ENCODE data around the gene CRYZL1. TPM values are rescaled to one million over a fixed set of nuclear protein-coding genes. Genes with fewer than 3 reads are reported as not detected.

CRYZL1 gene
- total and polyA plus RNA-seq, 2 of the 8 experiments (the other 6 are each of a cell fraction or from before 2014, with no cell fraction given): 15.6 to 15.8 TPM

- Histone ChIP-seq H3K27ac (ENCODE audit: low read depth, low read length) (no peak overlapping the region), H3K9ac (replicated peaks in 1 of 4; ENCODE audit: extremely low read depth in 1 of 4, low read depth in 3 of 4, low read length in 3 of 4) (no peak overlapping the region), H3K14ac (ENCODE audit: insufficient read length) (no peak overlapping the region), H3K9me3 (ENCODE audit: insufficient read depth in 2 of 2, low read depth in 1 of 2, low read length in 1 of 2) (no peaks in the 10 kb centered on the region), H4K91ac (replicated peaks; ENCODE audit: insufficient read length, low read length) (no peak overlapping the region), H4K20me1 (replicated peaks in 1 of 2; ENCODE audit: control insufficient read depth in 1 of 2, insufficient read depth in 2 of 2, low read length in 2 of 2) (peaks cover 7 to 20% of the 10 kb centered on the region in 2 experiments), H4K5ac (ENCODE audit: insufficient read length, low read depth, low read length) (no peak overlapping the region), H3K4me1 (replicated peaks in 1 of 4; ENCODE audit: control insufficient read depth in 3 of 4, insufficient read depth in 4 of 4, low read length in 3 of 4) (peaks cover 0 to 11% (median under 1%) of the 10 kb centered on the region in 4 experiments; a peak in 3 of 7 replicates), H3K23ac (ENCODE audit: insufficient read length) (no peak overlapping the region), H3K56ac (replicated peaks; ENCODE audit: insufficient read length, low read depth, low read length) (no peak overlapping the region), H2BK20ac (ENCODE audit: low read length) (no peak overlapping the region), H4K8ac (ENCODE audit: extremely low read depth, insufficient read depth, low read length) (no peak overlapping the region), H2BK15ac (ENCODE audit: low read length) (no peak overlapping the region), H3K79me2 (ENCODE audit: control insufficient read depth in 1 of 2, insufficient read depth in 2 of 2, low read length in 2 of 2) (peaks cover 4 to 99% of the 10 kb centered on the region in 2 experiments), H3K4me2 (ENCODE audit: insufficient read depth in 1 of 2, low read depth in 2 of 2, low read length in 2 of 2) (no peak overlapping the region), H3K36me3 (ENCODE audit: control insufficient read depth in 2 of 4, insufficient read depth in 4 of 4, low read length in 3 of 4) (no peaks in the 10 kb centered on the region), H3K27me3 (replicated peaks in 1 of 4; ENCODE audit: control insufficient read depth in 3 of 4, extremely low read depth in 1 of 4, insufficient read depth in 3 of 4, low read length in 3 of 4) (no peaks in the 10 kb centered on the region), H2BK12ac (ENCODE audit: low read depth, low read length) (no peak overlapping the region), H2AFZ (ENCODE audit: low read length) (no peak overlapping the region), H2BK120ac (replicated peaks; ENCODE audit: low read depth, low read length) (no peak overlapping the region), H3K79me1 (ENCODE audit: low read depth, low read length) (peaks cover 2% of the 10 kb centered on the region; the same call in 1 of the 2 replicates), H2BK5ac (ENCODE audit: low read depth, low read length) (no peak overlapping the region), H3K23me2 (ENCODE audit: low read depth, low read length) (no peaks in the 10 kb centered on the region), H3K4ac (replicated peaks; ENCODE audit: insufficient read length, low read depth, low read length) (no peak overlapping the region), H2AK5ac (ENCODE audit: low read depth, low read length) (no peak overlapping the region; the same call in 1 of the 2 replicates), H3K18ac (ENCODE audit: extremely low read depth, low read length) (no peak overlapping the region), H3K4me3 (ENCODE audit: extremely low read depth in 1 of 4, insufficient read depth in 2 of 4, low read depth in 3 of 4, low read length in 4 of 4) (no peak overlapping the region)
- DNase-seq (ENCODE audit: low read depth in 1 of 2, low spot score in 2 of 2): no peak
- CTCF ChIA-PET (ENCODE audit: partially characterized antibody): no interaction called here
- 89% methylated on average over 6 of the region's 6 CpGs; no CpG with 5 or more reads in 1 of the 2 experiments for WGBS, 2 experiments (ENCODE audit: extremely low coverage in 1 of 2, insufficient coverage in 1 of 2, insufficient read length in 1 of 2, insufficient replicate concordance in 2 of 2, low coverage in 1 of 2, low lambda C conversion rate in 2 of 2, missing lambda C conversion rate in 1 of 2)
- no peak for FAIRE-seq
- POLR2A ChIA-PET (ENCODE audit: partially characterized antibody): interaction anchor here (0.7 kb wide), 1 partner anchor 8 kb away, joined by 3 read pairs; no protein-coding TSS in a partner anchor
- TF ChIP-seq HDAC6 (IDR thresholded peaks at IDR 0.05; ENCODE audit: low read depth, low read length) (no peak), YY1 (IDR thresholded peaks at IDR 0.05; ENCODE audit: low read depth, low read length) (no peak), SIN3A (conservative IDR thresholded peaks at IDR 0.05 in 1 of 2, IDR thresholded peaks at IDR 0.05 in 1 of 2; ENCODE audit: low read depth in 1 of 2, low read length in 2 of 2) (no peak), NANOG (IDR thresholded peaks at IDR 0.05; ENCODE audit: insufficient read depth, low read depth, low read length, poor library complexity, severe bottlenecking) (no peak), BACH1 (IDR thresholded peaks at IDR 0.05; ENCODE audit: low read length) (no peak), TAF7 (optimal IDR thresholded peaks at IDR 0.05; ENCODE audit: borderline replicate concordance, low read depth, low read length) (no peak), CHD1 (IDR thresholded peaks at IDR 0.05; ENCODE audit: low read depth, low read length) (no peak), GTF2F1 (IDR thresholded peaks at IDR 0.05; ENCODE audit: borderline replicate concordance, low read depth, low read length) (no peak), GABPA (IDR thresholded peaks at IDR 0.05; ENCODE audit: borderline replicate concordance, insufficient read depth, low read length) (no peak)
- TF ChIP-seq, protein P1, sequence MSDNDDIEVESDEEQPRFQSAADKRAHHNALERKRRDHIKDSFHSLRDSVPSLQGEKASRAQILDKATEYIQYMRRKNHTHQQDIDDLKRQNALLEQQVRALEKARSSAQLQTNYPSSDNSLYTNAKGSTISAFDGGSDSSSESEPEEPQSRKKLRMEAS (IDR thresholded peaks at IDR 0.05): no peak
- TF ChIP-seq, protein P2, sequence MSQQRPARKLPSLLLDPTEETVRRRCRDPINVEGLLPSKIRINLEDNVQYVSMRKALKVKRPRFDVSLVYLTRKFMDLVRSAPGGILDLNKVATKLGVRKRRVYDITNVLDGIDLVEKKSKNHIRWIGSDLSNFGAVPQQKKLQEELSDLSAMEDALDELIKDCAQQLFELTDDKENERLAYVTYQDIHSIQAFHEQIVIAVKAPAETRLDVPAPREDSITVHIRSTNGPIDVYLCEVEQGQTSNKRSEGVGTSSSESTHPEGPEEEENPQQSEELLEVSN (IDR thresholded peaks at IDR 0.05): no peak
These were observed 28.8 kb upstream of the CRYZL1 start for GRCh38 chr21:33670076-33670978.

Data from H1 (cell line).